Measurements from ENCODE around the gene ALDH7A1. TPM values are rescaled to one million over a fixed set of nuclear protein-coding genes. Genes with fewer than 3 reads are reported as not detected.

Gene ALDH7A1
- total RNA-seq, 2 donors from 2014 or later: 18.5 to 27.9 TPM

DNA sequence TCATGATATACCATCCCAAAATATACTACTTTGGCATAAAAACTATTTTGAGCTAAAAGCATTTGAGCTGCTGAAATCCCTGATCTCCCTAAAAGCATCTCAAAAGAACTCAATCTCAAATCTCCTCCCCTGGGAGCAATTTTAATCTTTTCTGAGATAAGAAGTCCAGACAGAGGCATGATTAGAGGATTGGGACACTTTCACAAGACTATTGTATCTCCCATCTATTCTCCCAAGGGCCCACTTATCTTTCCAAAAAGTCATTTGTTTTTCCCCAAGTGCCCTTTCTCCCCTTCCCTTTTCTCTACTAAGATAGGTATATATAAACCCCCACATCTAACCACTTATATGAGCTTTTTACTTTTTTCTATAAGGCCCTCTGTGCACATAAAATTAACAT is 79.7 kb downstream of the ALDH7A1 start:
- intact Hi-C loops (cut with DNase I): no loop called here
- DNase-seq (ENCODE audit: low spot score): no peak

DNA sequence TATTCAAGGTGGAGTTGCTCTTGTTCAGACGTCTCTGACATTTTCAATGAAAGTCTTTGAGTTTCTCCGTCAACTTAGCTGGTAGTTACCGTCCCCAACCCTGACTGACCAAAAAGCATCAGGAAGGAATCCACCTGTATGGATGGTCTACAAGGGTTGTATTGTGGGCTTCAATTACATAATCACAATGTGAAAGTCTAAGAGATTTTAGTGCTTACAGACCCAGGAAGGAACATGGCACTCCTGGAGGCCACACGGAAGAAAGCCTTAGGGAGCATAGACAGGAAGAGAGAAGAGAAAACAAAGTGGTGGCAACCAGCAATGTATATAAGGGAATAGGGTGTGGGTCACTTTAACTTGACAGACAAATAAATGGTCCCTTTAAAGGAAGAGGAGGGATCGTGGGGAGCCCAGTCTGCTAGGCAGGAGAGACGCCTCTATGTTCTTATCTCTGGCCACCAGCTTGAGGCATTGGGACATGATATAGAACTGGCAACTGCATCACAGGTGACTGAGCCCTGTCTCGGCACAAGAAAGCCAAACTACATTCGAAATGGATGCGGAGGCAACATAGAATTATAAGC is 80.4 kb downstream of the ALDH7A1 start:
- no peak for DNase-seq (ENCODE audit: low spot score)
- intact Hi-C loops (cut with DNase I): no loop called here

GRCh38 chr5:126514131-126514557 is 80.9 kb downstream of the ALDH7A1 start:
- no peak for DNase-seq (ENCODE audit: low spot score)
- intact Hi-C loops (cut with DNase I): no loop called here

GRCh38 chr5:126513703-126514102 is 81.3 kb downstream of the ALDH7A1 start:
- intact Hi-C loops (cut with DNase I): no loop called here
- DNase-seq (ENCODE audit: low spot score): no peak

DNA sequence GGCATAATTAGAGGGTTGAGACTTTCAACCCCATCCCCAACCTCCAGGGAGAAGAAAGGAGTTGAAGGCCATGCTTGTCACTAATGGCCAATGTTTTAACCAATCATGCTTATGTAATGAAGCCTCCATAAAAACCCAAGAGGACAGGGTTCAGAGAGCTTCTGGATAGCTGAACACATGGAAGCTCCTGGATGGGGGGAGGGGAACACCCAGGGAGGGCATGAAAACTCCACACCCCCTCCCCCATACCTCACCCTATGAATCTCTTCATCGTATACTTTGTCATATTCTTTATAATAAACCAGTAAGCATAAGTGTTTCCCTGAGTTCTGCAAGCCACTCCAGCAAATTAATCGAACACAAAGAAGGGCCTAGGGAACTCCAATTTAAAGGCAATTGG is 81.7 kb downstream of the ALDH7A1 start:
- DNase-seq (ENCODE audit: low spot score): no peak
- intact Hi-C loops (cut with DNase I): no loop called here

DNA sequence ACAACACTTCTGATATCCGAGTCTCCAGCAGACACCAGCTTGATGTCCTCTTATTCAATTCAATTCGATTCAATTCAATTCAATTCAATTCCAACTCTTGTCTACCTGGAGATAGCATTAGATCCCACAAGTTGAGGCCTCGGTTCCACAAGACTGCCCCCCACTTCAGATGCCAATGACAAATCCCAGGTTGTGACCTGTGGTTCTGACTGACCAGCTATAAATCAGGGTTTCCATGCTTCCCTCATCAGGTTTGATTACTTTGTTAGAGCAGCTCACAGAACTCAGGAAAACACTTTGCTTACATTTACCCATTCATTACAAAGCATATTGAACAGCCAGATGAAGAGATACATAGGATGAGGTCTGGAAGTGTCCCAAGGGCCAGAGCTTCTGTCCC is 82.6 kb downstream of the ALDH7A1 start:
- intact Hi-C loops (cut with DNase I): no loop called here

DNA sequence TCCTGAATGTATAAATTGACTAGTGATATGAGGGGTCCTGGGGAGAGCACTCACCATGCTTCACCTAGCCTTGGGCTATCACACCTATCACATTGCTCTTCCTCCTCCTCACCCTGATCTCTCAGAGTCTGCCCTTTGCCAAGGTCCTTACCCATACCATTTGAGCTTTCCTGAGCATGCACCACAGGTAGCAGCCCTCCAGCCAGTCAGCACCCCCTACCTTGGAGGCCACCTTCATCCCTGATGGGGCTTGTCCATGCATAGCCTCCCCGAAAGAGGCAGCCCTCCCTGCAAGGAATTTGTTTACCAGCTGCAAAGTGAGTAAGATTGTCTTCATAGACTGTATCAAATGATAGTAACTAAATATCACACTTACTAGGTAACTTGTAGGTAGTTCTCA is 83.1 kb downstream of the ALDH7A1 start:
- DNase-seq (ENCODE audit: low spot score): no peak
- intact Hi-C loops (cut with DNase I): no loop called here

More for the DNA sequence above, 82.6 kb downstream of the ALDH7A1 start:
- no peak for DNase-seq (ENCODE audit: low spot score)

DNA sequence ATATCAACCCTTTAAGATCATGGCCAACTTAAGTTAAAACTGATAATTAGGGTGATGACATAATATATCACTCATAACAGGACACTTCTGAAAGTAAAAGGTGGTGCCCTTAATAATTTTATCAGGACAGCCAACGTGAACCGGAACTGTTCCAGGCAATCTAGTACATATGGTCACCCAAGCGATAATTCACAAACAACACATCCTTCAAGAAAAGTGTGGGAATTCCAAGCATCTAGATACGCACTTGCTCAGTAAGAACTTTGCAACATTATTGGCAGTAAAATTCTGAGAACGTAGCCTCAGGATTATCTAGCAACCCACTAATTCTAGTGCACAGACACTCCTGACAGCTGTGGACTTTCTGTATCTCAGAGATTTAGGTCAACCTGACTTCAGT is 85.7 kb downstream of the ALDH7A1 start:
- DNase-seq (ENCODE audit: low spot score): no peak
- intact Hi-C loops (cut with DNase I): no loop called here

DNA sequence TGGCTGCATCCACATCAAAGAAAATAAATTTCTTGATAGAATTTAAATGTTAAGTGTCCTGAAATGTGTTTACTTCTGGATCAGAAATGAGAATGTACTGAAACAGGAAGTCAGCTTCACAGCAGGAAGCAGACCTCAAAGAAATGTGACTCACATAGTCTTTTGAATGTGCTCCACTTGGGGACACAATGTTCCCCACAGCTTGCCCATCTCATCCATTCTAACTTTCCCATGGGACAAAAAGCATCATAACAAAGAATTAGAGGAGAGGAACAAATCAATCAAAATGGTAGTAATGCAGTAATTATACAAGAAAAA is 86.1 kb downstream of the ALDH7A1 start:
- no peak for DNase-seq (ENCODE audit: low spot score)
- intact Hi-C loops (cut with DNase I): no loop called here

DNA sequence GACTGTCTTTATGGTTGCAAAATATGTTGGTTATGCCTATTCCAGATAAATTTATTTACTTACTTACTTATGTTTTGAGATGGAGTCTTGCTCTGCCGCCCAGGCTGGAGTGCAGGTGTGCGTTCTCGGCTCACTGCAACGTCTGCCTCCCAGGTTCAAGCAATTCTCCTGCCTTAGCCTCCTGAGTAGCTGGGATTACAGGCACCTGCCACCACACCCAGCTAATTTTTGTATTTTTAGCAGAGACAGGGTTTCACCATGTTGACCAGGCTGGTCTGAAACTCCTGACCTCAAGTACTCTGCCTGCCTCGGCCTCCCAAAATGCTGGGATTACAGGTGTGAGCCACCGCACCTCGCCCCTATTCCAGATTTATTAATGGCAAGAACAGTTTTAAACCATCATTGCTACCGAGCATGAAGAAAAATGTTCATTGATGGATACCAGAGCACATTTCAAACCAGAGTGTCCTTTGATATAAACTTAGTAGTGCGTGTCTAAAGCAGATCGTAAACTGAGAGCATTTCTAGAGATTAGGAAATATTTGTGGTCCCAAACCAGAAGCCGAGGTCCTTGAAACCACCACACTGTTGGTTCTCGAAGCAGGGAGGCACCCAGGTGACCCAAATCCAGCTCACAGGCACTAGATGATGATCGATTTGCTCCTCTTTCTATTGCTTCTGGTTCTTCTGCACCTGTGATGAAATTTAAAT is 86.6 kb downstream of the ALDH7A1 start:
- intact Hi-C loops (cut with DNase I): no loop called here
- no peak for DNase-seq (ENCODE audit: low spot score)

- intact Hi-C loops (cut with DNase I): no loop called here
- DNase-seq (ENCODE audit: low spot score): no peak
Observed at GRCh38 chr5:126506079-126506478, 88.9 kb downstream of the ALDH7A1 start.

DNA sequence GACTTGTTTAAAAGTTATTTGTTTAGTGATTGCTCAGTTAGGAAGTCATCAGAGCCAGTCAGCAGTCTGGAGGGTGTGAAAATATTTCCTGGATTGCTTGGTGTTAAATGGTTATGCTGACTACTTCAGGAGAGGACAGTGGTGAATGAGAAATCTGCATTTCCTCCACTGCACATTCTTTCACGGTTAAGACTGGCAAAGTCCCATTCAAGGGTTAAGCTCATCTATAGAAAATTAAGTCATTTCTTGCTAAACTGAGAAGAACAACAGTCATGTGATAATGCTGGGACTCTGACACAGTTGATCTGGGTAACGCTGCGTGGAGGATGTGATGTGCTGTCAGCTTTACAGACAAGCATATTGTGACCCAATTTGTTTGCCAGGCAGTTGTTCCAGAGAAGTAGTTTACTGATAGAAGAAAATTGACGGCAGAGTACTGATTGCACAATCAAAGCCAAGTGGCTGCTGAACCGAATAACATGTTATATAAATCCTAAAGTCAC is 91.4 kb downstream of the ALDH7A1 start:
- no peak for DNase-seq (ENCODE audit: low spot score)
- intact Hi-C loops (cut with DNase I): no loop called here

- intact Hi-C loops (cut with DNase I): no loop called here
- no peak for DNase-seq (ENCODE audit: low spot score)
Observed at GRCh38 chr5:126501448-126501847, 93.6 kb downstream of the ALDH7A1 start.

DNA sequence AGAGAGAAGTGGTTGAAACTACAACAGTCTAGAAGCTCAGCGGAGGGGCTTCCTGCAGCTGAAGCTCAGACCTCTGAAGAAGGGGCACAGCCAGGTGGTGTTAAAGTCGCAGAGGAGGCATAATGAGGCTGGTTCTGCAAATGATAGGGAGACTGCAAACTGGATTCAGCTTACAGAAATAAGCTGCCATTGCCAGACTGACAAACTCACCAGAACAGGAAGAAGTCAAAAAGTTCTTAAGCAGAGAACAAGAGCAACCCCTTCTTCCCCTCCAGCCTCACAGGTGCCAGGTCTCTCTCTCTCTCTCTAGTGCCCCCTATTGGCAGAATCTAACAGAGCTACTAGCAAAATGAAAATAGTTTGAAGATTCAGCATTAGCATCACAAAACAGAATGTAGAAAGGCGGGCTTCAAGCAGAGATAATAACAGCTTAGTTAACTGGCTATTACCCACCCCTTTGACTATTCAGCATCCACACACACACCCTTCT is 95.1 kb downstream of the ALDH7A1 start:
- no peak for DNase-seq (ENCODE audit: low spot score)
- intact Hi-C loops (cut with DNase I): no loop called here

DNA sequence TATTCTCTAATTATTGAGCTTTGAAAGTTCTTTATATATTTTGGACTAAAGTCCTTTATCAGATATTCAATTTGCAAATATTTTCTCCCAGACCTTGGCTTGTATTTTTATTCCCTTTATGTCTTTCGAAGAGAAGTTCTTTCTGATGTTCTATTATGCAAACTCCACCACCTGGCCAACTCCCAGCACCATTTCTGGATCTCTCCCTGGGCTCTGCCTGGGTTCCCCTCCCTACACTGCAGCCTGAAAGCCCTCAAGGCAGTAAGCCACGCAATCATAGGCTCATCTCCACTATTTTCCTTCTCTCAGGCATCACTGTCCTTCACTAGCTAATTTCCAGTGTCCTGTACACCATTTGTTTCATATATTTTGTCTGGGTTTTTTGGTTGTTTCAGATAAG is 95.7 kb downstream of the ALDH7A1 start:
- intact Hi-C loops (cut with DNase I): no loop called here
- no peak for DNase-seq (ENCODE audit: low spot score)

GRCh38 chr5:126497506-126497905 is 97.5 kb downstream of the ALDH7A1 start:
- no peak for DNase-seq (ENCODE audit: low spot score)
- intact Hi-C loops (cut with DNase I): no loop called here

GRCh38 chr5:126494393-126494792 is 100.6 kb downstream of the ALDH7A1 start:
- no peak for DNase-seq (ENCODE audit: low spot score)
- intact Hi-C loops (cut with DNase I): no loop called here

- no peak for DNase-seq (ENCODE audit: low spot score)
- intact Hi-C loops (cut with DNase I): no loop called here
Observed at GRCh38 chr5:126492939-126493338, 102.1 kb downstream of the ALDH7A1 start.

DNA sequence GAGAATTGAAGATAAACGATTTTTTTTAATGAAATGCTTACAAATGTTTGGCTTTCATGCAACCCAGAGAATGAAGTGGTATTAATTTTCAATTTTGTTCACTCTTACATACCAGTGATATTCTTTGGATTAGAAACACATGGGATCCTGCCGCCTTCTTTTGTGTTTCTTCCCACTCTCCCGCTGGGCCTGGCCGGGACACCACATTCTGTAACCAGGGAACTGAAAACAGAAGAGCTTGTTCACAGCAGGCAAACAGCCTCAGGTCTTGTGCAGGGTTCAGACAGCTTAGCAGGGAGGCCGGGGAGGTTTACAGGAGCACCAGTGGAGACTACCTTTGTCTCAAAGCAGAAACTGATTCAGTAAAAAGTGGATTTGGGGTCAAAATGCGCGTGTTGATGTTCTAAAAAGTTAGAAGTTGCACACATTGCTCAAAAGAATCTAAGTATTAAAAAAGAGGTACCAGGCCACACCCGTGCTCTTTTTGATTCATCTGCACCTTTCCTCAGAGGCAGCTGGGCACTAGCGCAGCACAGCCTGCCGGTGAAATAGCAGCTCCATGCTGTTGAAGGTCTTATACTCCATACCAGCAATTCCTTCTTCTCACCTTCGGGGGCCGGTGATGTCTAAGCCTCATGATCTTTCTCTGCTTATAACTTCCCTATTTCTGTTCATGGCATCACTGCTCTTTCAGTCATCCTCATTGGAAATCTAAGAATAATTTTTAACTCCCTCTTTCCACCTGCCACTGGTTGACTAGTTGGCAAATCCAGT is 104.7 kb downstream of the ALDH7A1 start:
- intact Hi-C loops (cut with DNase I): no loop called here
- no peak for DNase-seq (ENCODE audit: low spot score)

- DNase-seq (ENCODE audit: low spot score): no peak
- intact Hi-C loops (cut with DNase I): no loop called here
Observed at GRCh38 chr5:126488443-126489065, 106.5 kb downstream of the ALDH7A1 start.

All from posterior vena cava (tissue), 2 donors.